ENCODE results near the gene PTPRN2. TPM values are rescaled to one million over a fixed set of nuclear protein-coding genes. Genes with fewer than 3 reads are reported as not detected.

The PTPRN2 gene
- total RNA-seq, 1 experiment from 2014 or later = 0.11 TPM

- Histone ChIP-seq H3K4me3 (ENCODE audit: low read depth, low read length, poor library complexity, severe bottlenecking) (no peak overlapping the region), H3K36me3 (ENCODE audit: insufficient read depth, low read length, poor library complexity, severe bottlenecking) (no peaks in the 10 kb centered on the region), H3K4me1 (ENCODE audit: insufficient read depth, low read length, poor library complexity, severe bottlenecking) (no peaks in the 10 kb centered on the region), H3K27me3 (replicated peaks; ENCODE audit: insufficient read depth, low read depth, low read length, poor library complexity) (peaks cover 4% of the 10 kb centered on the region), H3K27ac (ENCODE audit: low read depth, low read length, poor library complexity, severe bottlenecking) (no peak overlapping the region), H3K9me3 (ENCODE audit: low read depth, low read length, poor library complexity, severe bottlenecking) (peaks cover under 1% of the 10 kb centered on the region)
- intact Hi-C loops (cut with micrococcal nuclease; ENCODE audit: unreplicated experiment) = no loop called here
- no TSS peak for BruUV-seq (replicated peaks)
- CTCF ChIA-PET = interaction anchor here (0.6 kb wide), 1 partner anchor 518 kb away, joined by 4 read pairs; no protein-coding TSS in a partner anchor
- TF ChIP-seq, protein P1, sequence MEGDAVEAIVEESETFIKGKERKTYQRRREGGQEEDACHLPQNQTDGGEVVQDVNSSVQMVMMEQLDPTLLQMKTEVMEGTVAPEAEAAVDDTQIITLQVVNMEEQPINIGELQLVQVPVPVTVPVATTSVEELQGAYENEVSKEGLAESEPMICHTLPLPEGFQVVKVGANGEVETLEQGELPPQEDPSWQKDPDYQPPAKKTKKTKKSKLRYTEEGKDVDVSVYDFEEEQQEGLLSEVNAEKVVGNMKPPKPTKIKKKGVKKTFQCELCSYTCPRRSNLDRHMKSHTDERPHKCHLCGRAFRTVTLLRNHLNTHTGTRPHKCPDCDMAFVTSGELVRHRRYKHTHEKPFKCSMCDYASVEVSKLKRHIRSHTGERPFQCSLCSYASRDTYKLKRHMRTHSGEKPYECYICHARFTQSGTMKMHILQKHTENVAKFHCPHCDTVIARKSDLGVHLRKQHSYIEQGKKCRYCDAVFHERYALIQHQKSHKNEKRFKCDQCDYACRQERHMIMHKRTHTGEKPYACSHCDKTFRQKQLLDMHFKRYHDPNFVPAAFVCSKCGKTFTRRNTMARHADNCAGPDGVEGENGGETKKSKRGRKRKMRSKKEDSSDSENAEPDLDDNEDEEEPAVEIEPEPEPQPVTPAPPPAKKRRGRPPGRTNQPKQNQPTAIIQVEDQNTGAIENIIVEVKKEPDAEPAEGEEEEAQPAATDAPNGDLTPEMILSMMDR (conservative IDR thresholded peaks at IDR 0.05; ENCODE audit: low read depth, low read length) = no peak
- TF ChIP-seq EZH2 (IDR thresholded peaks at IDR 0.05; ENCODE audit: borderline replicate concordance, low read depth, low read length, poor library complexity, severe bottlenecking) = no peak
- POLR2A ChIA-PET (ENCODE audit: low non-redundant PET) = no interaction called here
- no peak for DNase-seq (ENCODE audit: low spot score)
Observed at GRCh38 chr7:157500171-157500960, 1087.3 kb downstream of the PTPRN2 start.

DNA sequence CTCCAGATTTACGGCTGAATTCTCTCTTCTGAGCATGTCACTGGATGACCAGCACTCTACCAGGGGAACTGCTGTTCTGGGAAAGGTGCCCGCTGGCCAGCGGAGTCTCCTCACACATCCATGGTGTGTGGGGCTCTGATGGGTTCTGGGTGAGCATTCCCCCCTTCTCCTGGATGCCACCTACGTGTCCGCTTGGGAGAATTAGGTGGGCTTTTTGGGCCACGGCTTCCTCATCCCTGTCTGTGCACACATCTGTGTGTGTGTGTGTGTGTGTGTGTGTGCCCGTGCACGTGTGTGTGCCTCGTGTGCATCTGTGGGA lies 1087.8 kb downstream of the PTPRN2 start:
- ChIA-PET POLR2A (ENCODE audit: low non-redundant PET) (no interaction called here), CTCF (no interaction called here)
- no peaks in the 10 kb centered on the region for H3K4me1 ChIP-seq (ENCODE audit: insufficient read depth, low read length, poor library complexity, severe bottlenecking)
- intact Hi-C loops (cut with micrococcal nuclease; ENCODE audit: unreplicated experiment) = no loop called here
- peaks cover 4% of the 10 kb centered on the region for H3K27me3 ChIP-seq (replicated peaks; ENCODE audit: insufficient read depth, low read depth, low read length, poor library complexity)
- H3K4me3 ChIP-seq (ENCODE audit: low read depth, low read length, poor library complexity, severe bottlenecking) = no peak overlapping the region
- H3K9me3 ChIP-seq (ENCODE audit: low read depth, low read length, poor library complexity, severe bottlenecking) = no peaks in the 10 kb centered on the region
- no peak overlapping the region for H3K27ac ChIP-seq (ENCODE audit: low read depth, low read length, poor library complexity, severe bottlenecking)
- DNase-seq (ENCODE audit: low spot score) = no peak
- H3K36me3 ChIP-seq (ENCODE audit: insufficient read depth, low read length, poor library complexity, severe bottlenecking) = no peaks in the 10 kb centered on the region
- TF ChIP-seq, protein P1 (conservative IDR thresholded peaks at IDR 0.05; ENCODE audit: low read depth, low read length) = no peak
- no peak for TF ChIP-seq EZH2 (IDR thresholded peaks at IDR 0.05; ENCODE audit: borderline replicate concordance, low read depth, low read length, poor library complexity, severe bottlenecking)
- no TSS peak for BruUV-seq (replicated peaks)

DNA sequence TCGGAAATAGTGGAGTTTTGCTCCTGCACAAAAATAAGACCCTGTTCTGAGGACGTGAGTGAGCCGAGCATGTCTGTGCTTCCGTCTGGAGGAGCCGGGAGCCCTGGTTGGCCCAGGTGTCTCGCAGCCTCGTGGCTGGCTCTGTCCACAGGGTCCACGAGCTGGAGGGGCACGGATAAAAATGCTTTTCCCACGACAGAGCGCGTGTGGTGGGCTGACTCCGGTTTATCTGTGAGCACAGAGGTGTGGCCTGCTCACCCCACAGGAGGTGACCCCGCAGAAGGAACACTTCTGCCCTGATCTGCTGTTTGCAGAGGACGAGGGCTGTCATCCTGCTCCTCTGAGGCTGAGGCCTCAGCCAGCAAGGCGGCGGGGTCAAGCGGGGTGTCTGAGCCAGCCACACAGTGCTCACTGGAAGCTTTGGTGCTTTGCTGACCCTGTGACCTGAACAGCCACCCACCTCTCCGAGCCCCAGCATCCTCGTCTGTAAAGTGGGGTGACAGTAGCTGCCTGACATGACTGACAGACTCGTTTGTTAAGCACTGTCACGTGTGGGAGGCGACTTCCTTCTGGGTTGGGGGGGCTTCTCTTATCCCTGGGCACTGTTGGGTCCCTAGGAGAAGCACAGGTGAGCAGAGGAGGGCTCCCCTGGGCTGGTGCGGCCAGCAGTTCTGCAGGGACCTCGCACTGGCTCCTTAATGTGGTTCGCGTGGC lies 1088.3 kb downstream of the PTPRN2 start:
- H3K27ac ChIP-seq (ENCODE audit: low read depth, low read length, poor library complexity, severe bottlenecking) = no peak overlapping the region
- TF ChIP-seq, protein P1 (conservative IDR thresholded peaks at IDR 0.05; ENCODE audit: low read depth, low read length) = no peak
- no peak for TF ChIP-seq EZH2 (IDR thresholded peaks at IDR 0.05; ENCODE audit: borderline replicate concordance, low read depth, low read length, poor library complexity, severe bottlenecking)
- no TSS peak for BruUV-seq (replicated peaks)
- no peaks in the 10 kb centered on the region for H3K9me3 ChIP-seq (ENCODE audit: low read depth, low read length, poor library complexity, severe bottlenecking)
- no peak overlapping the region for H3K4me3 ChIP-seq (ENCODE audit: low read depth, low read length, poor library complexity, severe bottlenecking)
- DNase-seq (ENCODE audit: low spot score) = no peak
- H3K27me3 ChIP-seq (replicated peaks; ENCODE audit: insufficient read depth, low read depth, low read length, poor library complexity) = peaks cover 2% of the 10 kb centered on the region
- ChIA-PET CTCF (no interaction called here), POLR2A (ENCODE audit: low non-redundant PET) (no interaction called here)
- intact Hi-C loops (cut with micrococcal nuclease; ENCODE audit: unreplicated experiment) = no loop called here
- H3K4me1 ChIP-seq (ENCODE audit: insufficient read depth, low read length, poor library complexity, severe bottlenecking) = no peaks in the 10 kb centered on the region
- H3K36me3 ChIP-seq (ENCODE audit: insufficient read depth, low read length, poor library complexity, severe bottlenecking) = no peaks in the 10 kb centered on the region

All from A673 (cell line).